ENCODE data around the gene TAF1L.

TAF1L gene

GRCh38 chr9:32589083-32589723, 46.3 kb downstream of the TAF1L start:
- no peak for DNase-seq (ENCODE audit: extremely low read depth in 1 of 2, low read depth in 1 of 2)

DNA sequence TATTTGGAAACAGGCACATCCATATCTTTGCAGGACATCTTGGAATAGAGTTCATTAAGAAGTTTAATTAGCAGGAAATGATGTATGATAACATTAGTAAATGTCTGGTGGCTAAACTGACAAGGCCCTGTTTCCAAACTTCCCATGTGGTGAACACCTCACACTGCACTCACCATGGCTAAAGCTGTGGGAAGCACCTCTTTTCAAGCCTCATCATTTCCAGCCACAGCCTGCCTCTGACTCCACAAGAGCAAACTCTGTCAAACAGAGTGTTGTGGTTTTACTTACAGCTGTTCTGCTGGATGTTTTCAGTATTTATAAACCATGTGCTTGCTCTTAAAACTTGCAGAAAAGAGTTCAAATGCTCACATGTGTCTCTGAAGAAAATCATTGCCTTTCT, 47.6 kb downstream of the TAF1L start:
- peak in 1 of 2 donors; percentile 5 for DNase-seq (ENCODE audit: extremely low read depth in 1 of 2, low read depth in 1 of 2)

DNA sequence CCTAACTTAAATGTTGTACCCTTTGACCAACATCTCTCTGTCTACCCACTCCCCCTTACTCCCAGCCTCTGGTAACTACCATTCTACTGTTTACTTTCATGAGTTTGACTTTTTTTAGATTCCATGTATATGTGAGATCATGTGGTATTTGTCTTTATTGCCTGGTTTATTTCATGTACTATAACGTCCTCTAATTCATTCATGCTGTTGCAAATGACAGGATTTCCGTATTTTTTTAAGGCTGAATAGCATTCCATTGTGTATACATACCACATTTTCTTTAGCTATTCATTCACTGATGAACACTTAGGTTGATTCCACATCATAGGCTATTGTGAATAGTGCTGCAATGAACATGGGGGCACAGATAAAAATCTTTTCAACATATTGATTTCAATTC, 50.7 kb downstream of the TAF1L start:
- DNase-seq (ENCODE audit: extremely low read depth in 1 of 2, low read depth in 1 of 2): no peak

GRCh38 chr9:32581512-32582143, 53.8 kb downstream of the TAF1L start:
- DNase-seq (ENCODE audit: extremely low read depth in 1 of 2, low read depth in 1 of 2): no peak

DNA sequence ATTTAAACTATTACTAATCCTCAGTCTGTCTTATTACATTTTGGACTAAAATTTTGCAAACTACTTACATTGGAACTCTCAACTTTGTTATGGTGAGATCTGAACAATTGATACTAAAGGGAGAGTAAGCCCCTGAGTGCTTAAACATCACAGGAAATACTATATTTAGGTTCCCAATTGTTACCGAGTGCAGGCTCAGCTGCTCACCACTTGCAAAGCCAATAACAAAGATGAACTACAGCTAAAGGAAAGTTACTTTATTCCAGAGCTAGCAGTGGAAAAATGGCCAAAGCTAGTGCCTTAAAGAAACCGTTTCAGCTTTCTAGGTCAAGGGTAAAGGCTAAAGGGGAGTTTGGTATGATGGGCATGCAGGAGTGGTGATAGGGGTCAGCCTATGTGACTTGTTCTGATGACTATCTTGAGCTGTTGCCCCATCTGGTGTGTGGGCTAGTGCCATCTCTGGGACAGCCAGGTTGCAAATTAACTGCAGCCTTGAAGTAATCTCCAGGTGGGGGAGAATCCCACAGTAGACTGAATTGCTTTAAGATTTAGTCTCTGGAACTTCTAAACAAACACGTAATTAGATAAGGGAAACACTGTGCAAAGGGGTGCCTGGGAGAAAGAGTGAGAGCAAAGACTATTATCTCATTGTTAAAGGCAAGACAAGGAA, 54.7 kb downstream of the TAF1L start:
- no peak for DNase-seq (ENCODE audit: extremely low read depth in 1 of 2, low read depth in 1 of 2)

DNA sequence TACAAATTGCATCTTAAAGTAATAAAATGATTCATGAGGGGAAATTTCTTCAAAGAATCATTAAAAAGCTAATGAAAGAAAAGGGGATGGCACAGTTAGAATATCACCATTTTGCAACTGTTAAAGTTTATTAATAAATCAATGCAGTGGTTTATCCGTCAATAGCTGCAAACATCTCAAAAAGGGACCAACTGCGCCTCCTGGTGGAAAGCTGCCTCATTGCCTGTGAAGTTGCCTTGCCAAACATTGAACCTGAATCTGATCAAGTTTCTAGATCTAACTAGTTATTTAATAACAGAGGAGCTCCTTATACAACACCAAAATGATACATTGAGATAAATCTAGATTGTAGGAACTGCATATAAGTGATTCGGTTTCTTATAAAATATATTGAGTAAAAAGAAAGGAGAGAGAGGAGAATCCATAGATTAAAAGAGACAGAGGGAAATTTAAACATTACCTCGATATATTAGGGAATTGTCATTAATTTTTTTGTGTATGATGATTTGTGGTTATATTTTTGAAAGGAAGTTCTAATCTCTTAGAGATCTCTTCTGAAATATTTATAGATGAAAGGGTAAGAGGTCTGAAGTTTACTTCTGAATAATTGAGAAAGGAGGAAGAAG, 55.6 kb downstream of the TAF1L start:
- peak in 1 of 2 donors; percentile 50 for DNase-seq (ENCODE audit: extremely low read depth in 1 of 2, low read depth in 1 of 2)
